SK-N-MC (cell line): Measurements from ENCODE around the gene RTP1.

Experiments used
- EZH2 ChIP-seq: fragments of 200-600 bp; sonication (generic); IDR thresholded peaks from one replicate; pipeline ENCODE4 v1.6.1; 2017; ENCODE audit warnings: antibody characterized with exemption
- FOXP2 ChIP-seq: optimal IDR thresholded peaks from 2 replicates; pipeline ENCODE3; 2011; ENCODE audit warnings: mild to moderate bottlenecking, moderate library complexity; ENCODE audit not compliant: insufficient read depth; ENCODE audit errors: extremely low read length, control extremely low read depth
- POLR2AphosphoS5 ChIP-seq: IDR thresholded peaks from 2 replicates; pipeline ENCODE4 v1.6.1; 2012; ENCODE audit warnings: mild to moderate bottlenecking, low read depth, low read length, borderline replicate concordance

DNA sequence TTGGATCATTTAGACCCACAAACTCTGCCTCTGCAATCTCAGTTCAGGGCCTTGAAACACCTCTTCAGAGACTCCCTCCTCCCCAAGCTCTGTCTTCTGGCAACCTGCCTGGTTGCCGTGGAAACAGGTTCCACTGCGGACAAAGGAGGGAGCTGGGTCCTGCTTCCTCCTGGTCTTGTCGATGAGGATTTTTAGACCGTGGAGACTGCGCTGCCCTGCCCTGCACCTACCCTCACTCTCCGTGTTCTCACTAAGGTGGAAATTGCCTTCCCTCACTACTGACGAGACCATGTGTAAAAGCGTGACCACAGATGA, at the start of gene RTP1:
- TF ChIP-seq EZH2: no peak
- no peak for TF ChIP-seq POLR2AphosphoS5
- TF ChIP-seq FOXP2: no peak
